ENCODE data around the gene ALPI.

DNA sequence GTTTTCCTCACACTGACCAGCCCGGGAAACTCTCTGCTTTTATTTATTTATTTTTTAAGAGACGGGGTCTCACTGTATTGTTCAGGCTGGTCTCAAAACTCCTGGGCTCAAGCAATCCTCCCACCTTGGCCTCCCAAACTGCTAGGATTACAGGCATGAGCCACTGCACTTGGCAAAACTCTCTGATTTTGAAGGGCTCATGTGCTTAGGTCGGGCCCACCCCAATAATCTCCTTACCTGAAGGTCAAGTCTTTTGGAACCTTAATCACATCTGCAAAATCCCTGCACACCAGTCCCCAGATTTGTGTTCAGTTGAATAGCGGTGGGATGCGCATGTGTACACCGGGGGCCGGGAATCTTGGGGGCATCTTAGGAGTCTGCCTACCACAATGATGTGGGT is 39.3 kb downstream of the ALPI start:
- TF ChIP-seq, protein P1, sequence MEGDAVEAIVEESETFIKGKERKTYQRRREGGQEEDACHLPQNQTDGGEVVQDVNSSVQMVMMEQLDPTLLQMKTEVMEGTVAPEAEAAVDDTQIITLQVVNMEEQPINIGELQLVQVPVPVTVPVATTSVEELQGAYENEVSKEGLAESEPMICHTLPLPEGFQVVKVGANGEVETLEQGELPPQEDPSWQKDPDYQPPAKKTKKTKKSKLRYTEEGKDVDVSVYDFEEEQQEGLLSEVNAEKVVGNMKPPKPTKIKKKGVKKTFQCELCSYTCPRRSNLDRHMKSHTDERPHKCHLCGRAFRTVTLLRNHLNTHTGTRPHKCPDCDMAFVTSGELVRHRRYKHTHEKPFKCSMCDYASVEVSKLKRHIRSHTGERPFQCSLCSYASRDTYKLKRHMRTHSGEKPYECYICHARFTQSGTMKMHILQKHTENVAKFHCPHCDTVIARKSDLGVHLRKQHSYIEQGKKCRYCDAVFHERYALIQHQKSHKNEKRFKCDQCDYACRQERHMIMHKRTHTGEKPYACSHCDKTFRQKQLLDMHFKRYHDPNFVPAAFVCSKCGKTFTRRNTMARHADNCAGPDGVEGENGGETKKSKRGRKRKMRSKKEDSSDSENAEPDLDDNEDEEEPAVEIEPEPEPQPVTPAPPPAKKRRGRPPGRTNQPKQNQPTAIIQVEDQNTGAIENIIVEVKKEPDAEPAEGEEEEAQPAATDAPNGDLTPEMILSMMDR (conservative IDR thresholded peaks at IDR 0.05; ENCODE audit: low read depth, low read length) = no peak
- TF ChIP-seq EZH2 (IDR thresholded peaks at IDR 0.05; ENCODE audit: low read length, unreplicated experiment) (no peak), EZH2phosphoT487 (IDR thresholded peaks at IDR 0.05; ENCODE audit: borderline replicate concordance, low read length) (no peak)
